Cardiac fibroblast (primary cell): ENCODE measurements around the gene GPRC5D.

Source experiments
- DNase-seq, 2 donors: peaks; one replicate each; pipeline versions ENCODE4 v3.0.0 to v3.0.0-alpha.2; 2010; ENCODE audit warnings: low read depth in 2 of 2
- H3K4me3 ChIP-seq, 2 donors: replicated peaks in 1 of 2; 1 replicate in 1 of 2; 2 replicates in 1 of 2; pipeline ENCODE4 v1.5.1; 2011; ENCODE audit warnings: low read depth in 2 of 2, low read length in 2 of 2, mild to moderate bottlenecking in 2 of 2, moderate library complexity in 1 of 2
- CTCF ChIP-seq: IDR thresholded peaks from one replicate; pipeline ENCODE4 v1.5.1; 2011; ENCODE audit warnings: low read depth, mild to moderate bottlenecking, low read length, inconsistent platforms

GPRC5D gene

GRCh38 chr12:12924169-12924568, 27.8 kb downstream of the GPRC5D start:
- no peak for TF ChIP-seq CTCF
- H3K4me3 ChIP-seq, result no peak overlapping the region
- DNase-seq, result no peak

GRCh38 chr12:12922978-12923377, 29.0 kb downstream of the GPRC5D start:
- H3K4me3 ChIP-seq, result no peak overlapping the region
- TF ChIP-seq CTCF, result no peak
- DNase-seq, result no peak

GRCh38 chr12:12922191-12922616, 29.8 kb downstream of the GPRC5D start:
- no peak for TF ChIP-seq CTCF

GRCh38 chr12:12919666-12920435, 32.1 kb downstream of the GPRC5D start:
- DNase-seq, result no peak
- TF ChIP-seq CTCF, result no peak
- no peak overlapping the region for H3K4me3 ChIP-seq

More at GRCh38 chr12:12922191-12922616, 29.8 kb downstream of the GPRC5D start:
- DNase-seq, result peak; percentile 91 to 95
- no peak overlapping the region for H3K4me3 ChIP-seq

GRCh38 chr12:12918781-12919389, 33.1 kb downstream of the GPRC5D start:
- H3K4me3 ChIP-seq, result no peak overlapping the region
- peak in 1 of 2 donors; percentile 31 for DNase-seq
- no peak for TF ChIP-seq CTCF

- no peak overlapping the region for H3K4me3 ChIP-seq
- no peak for DNase-seq
- no peak for TF ChIP-seq CTCF
Measured at GRCh38 chr12:12917517-12917916, 34.5 kb downstream of the GPRC5D start.
